Neural progenitor cell (in vitro differentiated cells): Measurements from ENCODE around the gene MCF2L2.

Experiments
- CTCF ChIP-seq: fragments of 200-600 bp; sonication (generic); IDR thresholded peaks from 2 replicates; pipeline ENCODE4 v1.5.1; 2017; ENCODE audit warnings: antibody characterized with exemption, mild to moderate bottlenecking
- EZH2 ChIP-seq: fragments of 200-600 bp; sonication (generic); IDR thresholded peaks from 2 replicates; pipeline ENCODE4 v1.6.1; 2017; ENCODE audit warnings: antibody characterized with exemption, mild to moderate bottlenecking, moderate library complexity
- EZH2phosphoT487 ChIP-seq: fragments of 200-600 bp; sonication (generic); IDR thresholded peaks from 2 replicates; pipeline ENCODE4 v1.6.1; 2017; ENCODE audit warnings: antibody characterized with exemption

GRCh38 chr3:183369627-183370026 is 58.8 kb downstream of the MCF2L2 start:
- TF ChIP-seq CTCF (no peak), EZH2phosphoT487 (no peak), EZH2 (no peak)
